Breast epithelium (tissue), 4 donors: ENCODE results near the gene FAM124A. TPM values are rescaled to one million over a fixed set of nuclear protein-coding genes. Genes with fewer than 3 reads are reported as not detected.

ENCODE experiments used
- DNase-seq, 2 donors: peaks; one replicate each; pipeline ENCODE4 v3.0.0-alpha.2; 2019; ENCODE audit warnings: low spot score in 2 of 2
- H3K27ac ChIP-seq, 2 donors: fragments of 200-600 bp; sonication (generic) in 1 of 2; one replicate each; pipeline ENCODE4 v1.5.1; 2016 to 2019; ENCODE audit warnings: mild to moderate bottlenecking in 1 of 2
- H3K27me3 ChIP-seq, 2 donors: fragments of 200-600 bp; sonication (generic) in 1 of 2; one replicate each; pipeline versions ENCODE4 v1.5.1 to v1.6.0; 2017 to 2019; ENCODE audit warnings: control low read depth in 1 of 2, mild to moderate bottlenecking in 1 of 2
- H3K36me3 ChIP-seq: fragments of 200-600 bp; one replicate; pipeline ENCODE4 v1.5.1; 2019
- H3K4me1 ChIP-seq, 2 donors: fragments of 200-600 bp; sonication (generic); one replicate each; pipeline ENCODE4 v1.5.1; 2016 to 2019; ENCODE audit warnings: control low read depth in 1 of 2
- H3K4me3 ChIP-seq, 3 donors: fragments of 200-600 bp; sonication (generic); 1 replicate in 2 of 3; 2 replicates in 1 of 3; pipeline ENCODE4 v1.5.1; 2016 to 2019; ENCODE audit warnings: mild to moderate bottlenecking in 3 of 3, moderate library complexity in 2 of 3
- H3K9me3 ChIP-seq, 2 donors: fragments of 200-600 bp; sonication (generic) in 1 of 2; one replicate each; pipeline ENCODE4 v1.5.1; 2016 to 2019; ENCODE audit warnings: control low read depth in 1 of 2
- POLR2A ChIP-seq: fragments of 450-650 bp; IDR thresholded peaks from one replicate; pipeline ENCODE4 v1.6.1; 2016; ENCODE audit warnings: antibody characterized with exemption, mild to moderate bottlenecking, moderate library complexity
- POLR2AphosphoS5 ChIP-seq, 3 donors: sonication (generic); formaldehyde crosslinking; IDR thresholded peaks; one replicate each; pipeline ENCODE4 v1.6.1; 2017; ENCODE audit warnings: antibody characterized with exemption in 3 of 3
- intact Hi-C: fragments of 100-400 bp; cut with DNase I; formaldehyde crosslinking; loops from one replicate; pipeline ENCODE4 v1.15.1; 2023; ENCODE audit warnings: low total_unique reads
- total RNA-seq, 3 donors: library from RNA; depleted of rRNA; stranded (reverse); fragments of >200 nt; gene quantifications; one replicate each; pipeline ENCODE4 v1.1.0, GENCODE V29; 2016
- TF ChIP-seq, protein P1 (sequence below), 3 donors: fragments of 450-650 bp; IDR thresholded peaks; one replicate each; pipeline ENCODE4 v1.5.1; 2016 to 2017; ENCODE audit warnings: antibody characterized with exemption in 3 of 3, mild to moderate bottlenecking in 3 of 3, moderate library complexity in 3 of 3

Gene FAM124A
- total RNA-seq, 3 donors from 2014 or later, result 2.2 to 7.9 (median 6.1) TPM

DNA sequence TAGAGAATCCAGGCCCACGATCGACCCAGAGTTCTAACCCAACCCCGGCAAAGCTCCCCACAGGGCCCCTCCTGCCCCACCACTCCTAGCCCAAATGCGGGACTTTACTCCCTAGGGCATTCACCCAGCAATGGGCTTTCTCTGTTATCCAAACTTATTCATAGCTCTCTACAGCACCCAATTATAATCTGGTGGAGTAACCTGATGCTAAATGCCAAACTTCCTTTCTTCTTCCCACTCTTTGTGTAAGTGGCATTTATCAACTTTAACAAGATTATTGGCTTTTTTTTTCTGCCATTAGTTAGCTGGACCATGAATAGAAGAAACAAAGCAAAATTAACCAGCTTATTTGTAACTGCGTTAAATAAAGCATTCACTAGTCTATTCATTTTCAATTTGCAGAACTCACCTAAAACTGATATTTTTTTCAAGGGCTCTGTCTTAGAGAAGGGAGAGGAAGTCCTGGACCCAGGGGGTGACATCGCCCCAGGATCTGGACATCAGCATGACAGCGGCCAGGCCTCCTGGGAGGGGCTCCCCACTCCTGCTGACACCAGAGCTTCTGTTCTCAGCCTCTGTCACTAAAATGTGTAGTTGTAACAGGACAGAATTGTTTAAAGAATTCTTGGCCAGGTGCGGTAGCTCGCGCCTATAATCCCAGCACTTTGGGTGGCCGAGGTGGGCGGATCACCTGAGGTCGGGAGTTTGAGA, 1.5 kb downstream of the FAM124A start:
- TF ChIP-seq, protein P1, sequence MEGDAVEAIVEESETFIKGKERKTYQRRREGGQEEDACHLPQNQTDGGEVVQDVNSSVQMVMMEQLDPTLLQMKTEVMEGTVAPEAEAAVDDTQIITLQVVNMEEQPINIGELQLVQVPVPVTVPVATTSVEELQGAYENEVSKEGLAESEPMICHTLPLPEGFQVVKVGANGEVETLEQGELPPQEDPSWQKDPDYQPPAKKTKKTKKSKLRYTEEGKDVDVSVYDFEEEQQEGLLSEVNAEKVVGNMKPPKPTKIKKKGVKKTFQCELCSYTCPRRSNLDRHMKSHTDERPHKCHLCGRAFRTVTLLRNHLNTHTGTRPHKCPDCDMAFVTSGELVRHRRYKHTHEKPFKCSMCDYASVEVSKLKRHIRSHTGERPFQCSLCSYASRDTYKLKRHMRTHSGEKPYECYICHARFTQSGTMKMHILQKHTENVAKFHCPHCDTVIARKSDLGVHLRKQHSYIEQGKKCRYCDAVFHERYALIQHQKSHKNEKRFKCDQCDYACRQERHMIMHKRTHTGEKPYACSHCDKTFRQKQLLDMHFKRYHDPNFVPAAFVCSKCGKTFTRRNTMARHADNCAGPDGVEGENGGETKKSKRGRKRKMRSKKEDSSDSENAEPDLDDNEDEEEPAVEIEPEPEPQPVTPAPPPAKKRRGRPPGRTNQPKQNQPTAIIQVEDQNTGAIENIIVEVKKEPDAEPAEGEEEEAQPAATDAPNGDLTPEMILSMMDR (IDR thresholded peaks at IDR 0.05), result no peak
- no peak for TF ChIP-seq POLR2AphosphoS5 (IDR thresholded peaks at IDR 0.05)
- no peak for TF ChIP-seq POLR2A
- Histone ChIP-seq H3K36me3 (no peaks in the 10 kb centered on the region), H3K27ac (peak overlapping the region in 1 of 2 donors; percentile 48), H3K27me3 (no peaks in the 10 kb centered on the region), H3K4me1 (no peaks in the 10 kb centered on the region), H3K4me3 (peak overlapping the region in 1 of 3 donors; percentile 74), H3K9me3 (no peaks in the 10 kb centered on the region)
- DNase-seq, result no peak
- intact Hi-C loops, result no loop called here

DNA sequence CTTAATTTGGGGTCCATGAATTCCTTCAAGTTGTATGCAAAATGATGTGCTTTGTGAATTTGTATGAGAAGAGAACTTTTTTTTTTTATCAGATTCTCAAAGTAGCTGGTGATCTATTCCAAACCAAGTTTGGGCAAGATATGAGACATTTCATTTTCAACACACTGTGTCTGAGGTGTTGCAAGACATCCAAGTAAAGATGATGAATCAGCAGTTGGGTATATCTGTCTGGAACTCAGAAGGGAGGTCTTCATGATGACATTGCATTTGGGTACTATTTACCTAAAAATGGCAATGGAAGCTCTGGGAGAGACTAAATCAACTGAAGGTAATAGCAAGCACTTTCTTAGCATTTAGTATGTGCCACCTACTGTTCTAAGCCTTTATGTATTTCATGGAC, 2.8 kb downstream of the FAM124A start:
- Histone ChIP-seq H3K36me3 (no peaks in the 10 kb centered on the region), H3K9me3 (no peaks in the 10 kb centered on the region), H3K27me3 (no peaks in the 10 kb centered on the region), H3K4me1 (no peaks in the 10 kb centered on the region), H3K27ac (no peak overlapping the region), H3K4me3 (no peak overlapping the region)
- no peak for DNase-seq
- TF ChIP-seq POLR2A (no peak), POLR2AphosphoS5 (IDR thresholded peaks at IDR 0.05) (no peak)
- TF ChIP-seq, protein P1 (IDR thresholded peaks at IDR 0.05), result no peak
- intact Hi-C loops, result no loop called here

DNA sequence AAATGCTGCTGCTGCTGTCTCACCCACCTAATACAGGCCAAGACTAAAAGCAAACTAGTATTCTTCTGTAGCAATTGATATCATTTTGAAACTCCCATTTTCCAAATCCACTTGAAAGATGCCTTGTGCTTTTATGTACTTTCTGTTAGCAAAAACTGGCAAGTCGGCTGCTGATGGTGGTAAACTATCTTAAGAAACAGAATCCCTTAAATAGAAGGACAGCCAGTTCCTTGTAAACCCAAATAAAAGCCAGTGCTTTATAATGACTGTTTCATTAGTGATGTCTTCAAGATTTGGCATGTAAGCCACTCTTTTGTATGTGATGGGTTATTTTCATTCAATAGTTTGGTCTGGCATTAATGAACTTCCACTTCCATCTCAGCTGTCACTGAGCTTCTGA, 5.2 kb downstream of the FAM124A start:
- no peak overlapping the region for H3K27ac ChIP-seq
- no peak for DNase-seq
- H3K4me1 ChIP-seq, result no peaks in the 10 kb centered on the region
- no peaks in the 10 kb centered on the region for H3K36me3 ChIP-seq
- H3K9me3 ChIP-seq, result no peaks in the 10 kb centered on the region
- intact Hi-C loops, result no loop called here
- TF ChIP-seq POLR2AphosphoS5 (IDR thresholded peaks at IDR 0.05) (no peak), POLR2A (no peak)
- TF ChIP-seq, protein P1 (IDR thresholded peaks at IDR 0.05), result no peak
- H3K4me3 ChIP-seq, result no peak overlapping the region
- H3K27me3 ChIP-seq, result no peaks in the 10 kb centered on the region

DNA sequence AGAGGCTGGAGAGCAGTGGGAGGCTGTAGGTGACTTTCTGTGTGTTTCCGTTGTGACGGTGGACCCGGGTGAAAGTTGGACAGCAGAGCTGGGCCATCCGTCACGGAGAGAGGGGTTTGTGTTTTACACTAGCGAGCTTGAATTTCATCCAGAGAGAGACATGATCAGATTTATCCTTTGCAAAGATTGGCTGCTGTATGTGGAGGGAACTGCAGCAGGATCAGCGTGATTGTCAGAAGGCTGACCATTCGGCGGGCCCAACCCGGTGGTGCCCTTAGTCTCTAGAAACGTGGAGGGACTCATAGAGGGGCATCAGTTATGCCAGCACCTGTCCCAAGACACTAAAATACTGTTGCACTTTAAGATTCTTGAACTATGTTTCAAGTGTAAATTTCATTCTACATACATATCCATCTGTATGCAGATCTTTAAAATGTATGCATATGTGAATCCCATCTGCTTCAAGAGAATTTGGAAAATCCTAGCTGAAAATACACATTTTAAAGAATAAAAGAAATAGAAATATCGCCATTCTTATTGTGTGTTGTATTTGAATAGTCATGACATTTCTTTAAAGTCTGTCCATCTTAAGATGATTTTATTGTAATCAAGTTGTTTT, 7.0 kb downstream of the FAM124A start:
- Histone ChIP-seq H3K36me3 (no peaks in the 10 kb centered on the region), H3K4me3 (no peak overlapping the region), H3K27ac (no peak overlapping the region), H3K27me3 (no peaks in the 10 kb centered on the region), H3K9me3 (no peaks in the 10 kb centered on the region), H3K4me1 (no peaks in the 10 kb centered on the region)
- no peak for DNase-seq
- intact Hi-C loops, result no loop called here
- TF ChIP-seq, protein P1 (IDR thresholded peaks at IDR 0.05), result no peak

DNA sequence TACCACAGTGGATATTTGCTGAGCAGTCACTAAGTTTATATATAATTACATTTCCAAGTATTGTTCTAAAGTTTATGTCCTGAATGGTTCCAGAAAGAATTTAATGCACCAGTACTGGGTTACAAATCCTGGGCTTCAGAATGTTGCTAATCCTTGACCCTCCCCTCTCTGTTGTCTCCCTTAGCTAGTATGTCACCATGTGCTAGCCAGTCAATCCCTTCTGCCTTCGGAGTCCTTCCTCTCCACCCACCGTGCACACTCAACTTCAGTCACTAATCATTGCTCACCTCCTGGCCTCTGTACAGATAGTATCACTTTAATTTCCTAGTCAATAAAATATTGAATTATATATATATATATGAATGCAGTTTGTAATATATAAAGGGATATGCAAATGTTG, 7.5 kb downstream of the FAM124A start:
- no peak overlapping the region for H3K4me3 ChIP-seq
- intact Hi-C loops, result no loop called here
- DNase-seq, result no peak
- H3K27me3 ChIP-seq, result no peaks in the 10 kb centered on the region
- H3K27ac ChIP-seq, result no peak overlapping the region
- no peaks in the 10 kb centered on the region for H3K36me3 ChIP-seq
- no peaks in the 10 kb centered on the region for H3K9me3 ChIP-seq
- TF ChIP-seq POLR2A (no peak), POLR2AphosphoS5 (IDR thresholded peaks at IDR 0.05) (no peak)
- TF ChIP-seq, protein P1 (IDR thresholded peaks at IDR 0.05), result no peak
- H3K4me1 ChIP-seq, result no peaks in the 10 kb centered on the region
